ENCODE results near the gene PKIG. TPM values are rescaled to one million over a fixed set of nuclear protein-coding genes. Genes with fewer than 3 reads are reported as not detected.

Gene PKIG
- polyA plus RNA-seq, 1 of the 3 experiments (the other 2 are of a cell fraction): 92.9 TPM

DNA sequence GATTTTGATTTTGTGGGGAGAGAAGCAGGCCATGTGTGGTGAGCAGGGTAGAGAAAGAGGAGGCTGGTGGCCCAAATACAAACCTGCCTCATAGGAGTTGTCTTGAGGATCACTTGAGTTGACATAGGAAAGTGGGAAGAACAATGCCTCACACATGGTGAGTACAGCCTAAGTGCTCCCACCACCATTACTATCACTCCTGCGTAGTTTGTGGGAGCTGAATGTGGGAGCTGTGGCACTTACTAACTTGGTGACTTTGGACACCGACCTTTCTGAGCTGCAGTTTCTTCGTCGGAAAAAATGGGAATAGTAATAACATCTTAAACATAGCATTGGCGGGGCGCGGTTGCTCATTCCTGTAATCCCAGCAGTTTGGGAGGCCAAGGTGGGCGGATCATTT lies 35.0 kb upstream of the PKIG start:
- Histone ChIP-seq H3K4me2 (no peak overlapping the region), H3K79me2 (ENCODE audit: insufficient read depth) (peaks cover 86% of the 10 kb centered on the region), H2AFZ (ENCODE audit: low read depth) (no peak overlapping the region), H3K9me2 (no peaks in the 10 kb centered on the region), H4K20me1 (ENCODE audit: insufficient read depth) (no peaks in the 10 kb centered on the region), H3F3A (replicated peaks; ENCODE audit: insufficient read depth) (peaks cover 14% of the 10 kb centered on the region), H3K9me3 (no peaks in the 10 kb centered on the region), H3K27me3 (ENCODE audit: insufficient read depth) (no peaks in the 10 kb centered on the region), H3K9ac (no peak overlapping the region), H3K27ac (ENCODE audit: low read depth in 2 of 2, low read length in 1 of 2) (no peak overlapping the region), H3K36me3 (replicated peaks in 1 of 2; ENCODE audit: control insufficient read depth in 1 of 2, insufficient read depth in 2 of 2, low read length in 1 of 2) (no peaks in the 10 kb centered on the region), H3K4me1 (ENCODE audit: control insufficient read depth in 1 of 2, insufficient read depth in 2 of 2, low read depth in 1 of 2, low read length in 1 of 2) (peaks cover 7 to 15% of the 10 kb centered on the region in 2 experiments), H3K4me3 (ENCODE audit: low read depth in 2 of 2, low read length in 1 of 2) (no peak overlapping the region)
- TF ChIP-seq, protein P1, sequence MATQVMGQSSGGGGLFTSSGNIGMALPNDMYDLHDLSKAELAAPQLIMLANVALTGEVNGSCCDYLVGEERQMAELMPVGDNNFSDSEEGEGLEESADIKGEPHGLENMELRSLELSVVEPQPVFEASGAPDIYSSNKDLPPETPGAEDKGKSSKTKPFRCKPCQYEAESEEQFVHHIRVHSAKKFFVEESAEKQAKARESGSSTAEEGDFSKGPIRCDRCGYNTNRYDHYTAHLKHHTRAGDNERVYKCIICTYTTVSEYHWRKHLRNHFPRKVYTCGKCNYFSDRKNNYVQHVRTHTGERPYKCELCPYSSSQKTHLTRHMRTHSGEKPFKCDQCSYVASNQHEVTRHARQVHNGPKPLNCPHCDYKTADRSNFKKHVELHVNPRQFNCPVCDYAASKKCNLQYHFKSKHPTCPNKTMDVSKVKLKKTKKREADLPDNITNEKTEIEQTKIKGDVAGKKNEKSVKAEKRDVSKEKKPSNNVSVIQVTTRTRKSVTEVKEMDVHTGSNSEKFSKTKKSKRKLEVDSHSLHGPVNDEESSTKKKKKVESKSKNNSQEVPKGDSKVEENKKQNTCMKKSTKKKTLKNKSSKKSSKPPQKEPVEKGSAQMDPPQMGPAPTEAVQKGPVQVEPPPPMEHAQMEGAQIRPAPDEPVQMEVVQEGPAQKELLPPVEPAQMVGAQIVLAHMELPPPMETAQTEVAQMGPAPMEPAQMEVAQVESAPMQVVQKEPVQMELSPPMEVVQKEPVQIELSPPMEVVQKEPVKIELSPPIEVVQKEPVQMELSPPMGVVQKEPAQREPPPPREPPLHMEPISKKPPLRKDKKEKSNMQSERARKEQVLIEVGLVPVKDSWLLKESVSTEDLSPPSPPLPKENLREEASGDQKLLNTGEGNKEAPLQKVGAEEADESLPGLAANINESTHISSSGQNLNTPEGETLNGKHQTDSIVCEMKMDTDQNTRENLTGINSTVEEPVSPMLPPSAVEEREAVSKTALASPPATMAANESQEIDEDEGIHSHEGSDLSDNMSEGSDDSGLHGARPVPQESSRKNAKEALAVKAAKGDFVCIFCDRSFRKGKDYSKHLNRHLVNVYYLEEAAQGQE (IDR thresholded peaks at IDR 0.05; ENCODE audit: low read depth, low read length): no peak
- TF ChIP-seq ELF1 (IDR thresholded peaks at IDR 0.05) (no peak), GATA2 (CRISPR knock-in tag; IDR thresholded peaks at IDR 0.05) (no peak), CHD2 (IDR thresholded peaks at IDR 0.05; ENCODE audit: low read length, partially characterized antibody) (no peak), MXI1 (IDR thresholded peaks at IDR 0.05; ENCODE audit: low read depth, low read length) (no peak), GABPA (IDR thresholded peaks at IDR 0.05; ENCODE audit: low read depth) (no peak), SIN3A (IDR thresholded peaks at IDR 0.05; ENCODE audit: borderline replicate concordance, low read depth, low read length) (no peak), POLR2AphosphoS5 (IDR thresholded peaks at IDR 0.05; ENCODE audit: low read depth, low read length) (no peak), SMC3 (IDR thresholded peaks at IDR 0.05; ENCODE audit: low read depth, low read length) (no peak), EZH2phosphoT487 (IDR thresholded peaks at IDR 0.05; ENCODE audit: borderline replicate concordance, low read depth) (no peak)
- TF ChIP-seq, protein P2, sequence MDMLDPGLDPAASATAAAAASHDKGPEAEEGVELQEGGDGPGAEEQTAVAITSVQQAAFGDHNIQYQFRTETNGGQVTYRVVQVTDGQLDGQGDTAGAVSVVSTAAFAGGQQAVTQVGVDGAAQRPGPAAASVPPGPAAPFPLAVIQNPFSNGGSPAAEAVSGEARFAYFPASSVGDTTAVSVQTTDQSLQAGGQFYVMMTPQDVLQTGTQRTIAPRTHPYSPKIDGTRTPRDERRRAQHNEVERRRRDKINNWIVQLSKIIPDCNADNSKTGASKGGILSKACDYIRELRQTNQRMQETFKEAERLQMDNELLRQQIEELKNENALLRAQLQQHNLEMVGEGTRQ (IDR thresholded peaks at IDR 0.05; ENCODE audit: borderline replicate concordance, low read depth, low read length): no peak
- TF ChIP-seq, protein P3, sequence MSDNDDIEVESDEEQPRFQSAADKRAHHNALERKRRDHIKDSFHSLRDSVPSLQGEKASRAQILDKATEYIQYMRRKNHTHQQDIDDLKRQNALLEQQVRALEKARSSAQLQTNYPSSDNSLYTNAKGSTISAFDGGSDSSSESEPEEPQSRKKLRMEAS (IDR thresholded peaks at IDR 0.05; ENCODE audit: low read depth): no peak
- TF ChIP-seq, protein P4, sequence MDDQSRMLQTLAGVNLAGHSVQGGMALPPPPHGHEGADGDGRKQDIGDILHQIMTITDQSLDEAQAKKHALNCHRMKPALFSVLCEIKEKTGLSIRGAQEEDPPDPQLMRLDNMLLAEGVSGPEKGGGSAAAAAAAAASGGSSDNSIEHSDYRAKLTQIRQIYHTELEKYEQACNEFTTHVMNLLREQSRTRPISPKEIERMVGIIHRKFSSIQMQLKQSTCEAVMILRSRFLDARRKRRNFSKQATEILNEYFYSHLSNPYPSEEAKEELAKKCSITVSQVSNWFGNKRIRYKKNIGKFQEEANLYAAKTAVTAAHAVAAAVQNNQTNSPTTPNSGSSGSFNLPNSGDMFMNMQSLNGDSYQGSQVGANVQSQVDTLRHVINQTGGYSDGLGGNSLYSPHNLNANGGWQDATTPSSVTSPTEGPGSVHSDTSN (IDR thresholded peaks at IDR 0.05): no peak
- DNase-seq: no peak
- 99% methylated on average over 8 of the region's 8 CpGs for WGBS (ENCODE audit: low lambda C conversion rate)
- POLR2A ChIA-PET: no interaction called here
- CTCF ChIA-PET: interaction anchor here (1.2 to 1.8 kb wide), 2 partner anchors 21 to 63 kb away, joined by 3 to 6 read pairs; no protein-coding TSS in a partner anchor
